ENCODE results near the gene RNF186.

Gene RNF186

DNA sequence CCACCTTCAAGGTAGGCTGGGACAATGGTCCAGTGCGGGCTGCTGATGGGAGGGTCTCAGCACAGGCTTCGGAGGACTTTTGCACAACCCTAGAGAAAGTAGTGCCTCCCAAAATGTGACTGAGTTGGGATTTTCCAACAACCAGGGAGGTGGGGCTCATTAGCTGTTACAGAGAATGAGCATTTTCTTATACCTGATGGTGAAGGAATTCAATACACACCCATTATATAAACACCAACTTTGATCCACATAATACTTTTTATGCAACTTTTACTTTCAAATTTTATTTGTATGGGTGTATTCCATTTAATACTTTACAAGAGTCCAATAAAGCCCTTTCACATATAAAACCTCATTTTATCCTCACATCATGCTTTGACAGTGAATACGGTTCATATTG lies 31.3 kb upstream of the RNF186 start:
- H3K9me3 ChIP-seq (ENCODE audit: low read length), result no peaks in the 10 kb centered on the region
- peaks cover 8% of the 10 kb centered on the region for H3K4me1 ChIP-seq (ENCODE audit: insufficient read depth, low read length)
- no peak overlapping the region for H3K4me3 ChIP-seq (ENCODE audit: low read length)
- H3K36me3 ChIP-seq (ENCODE audit: insufficient read depth, low read length), result no peaks in the 10 kb centered on the region
- no peak overlapping the region for H2AFZ ChIP-seq (ENCODE audit: low read depth, low read length)
- peaks cover 9% of the 10 kb centered on the region for H3K27me3 ChIP-seq (ENCODE audit: insufficient read depth, low read length)

DNA sequence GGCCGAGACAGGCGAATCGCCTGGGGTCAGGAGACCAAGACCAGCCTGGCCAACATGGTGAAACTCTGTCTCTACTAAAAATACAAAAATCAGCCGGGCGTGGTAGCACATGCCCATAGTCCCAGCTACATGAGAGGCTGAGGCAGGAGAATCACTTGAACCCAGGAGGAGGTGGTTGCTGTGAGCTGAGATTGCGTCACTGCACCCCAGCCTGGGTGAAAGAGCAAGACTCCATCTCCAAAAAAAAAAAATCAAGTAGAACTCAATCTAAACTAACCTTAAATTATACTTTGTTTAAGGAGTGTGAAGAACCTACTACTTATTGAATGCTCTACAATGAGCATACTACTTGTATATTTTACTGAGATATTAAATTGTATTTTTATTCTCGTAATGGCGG lies 30.5 kb upstream of the RNF186 start:
- no peak overlapping the region for H3K4me3 ChIP-seq (ENCODE audit: low read length)
- H2AFZ ChIP-seq (ENCODE audit: low read depth, low read length), result no peak overlapping the region
- H3K9me3 ChIP-seq (ENCODE audit: low read length), result no peaks in the 10 kb centered on the region
- H3K27me3 ChIP-seq (ENCODE audit: insufficient read depth, low read length), result peaks cover 7% of the 10 kb centered on the region
- peaks cover 8% of the 10 kb centered on the region for H3K4me1 ChIP-seq (ENCODE audit: insufficient read depth, low read length)
- H3K36me3 ChIP-seq (ENCODE audit: insufficient read depth, low read length), result no peaks in the 10 kb centered on the region

DNA sequence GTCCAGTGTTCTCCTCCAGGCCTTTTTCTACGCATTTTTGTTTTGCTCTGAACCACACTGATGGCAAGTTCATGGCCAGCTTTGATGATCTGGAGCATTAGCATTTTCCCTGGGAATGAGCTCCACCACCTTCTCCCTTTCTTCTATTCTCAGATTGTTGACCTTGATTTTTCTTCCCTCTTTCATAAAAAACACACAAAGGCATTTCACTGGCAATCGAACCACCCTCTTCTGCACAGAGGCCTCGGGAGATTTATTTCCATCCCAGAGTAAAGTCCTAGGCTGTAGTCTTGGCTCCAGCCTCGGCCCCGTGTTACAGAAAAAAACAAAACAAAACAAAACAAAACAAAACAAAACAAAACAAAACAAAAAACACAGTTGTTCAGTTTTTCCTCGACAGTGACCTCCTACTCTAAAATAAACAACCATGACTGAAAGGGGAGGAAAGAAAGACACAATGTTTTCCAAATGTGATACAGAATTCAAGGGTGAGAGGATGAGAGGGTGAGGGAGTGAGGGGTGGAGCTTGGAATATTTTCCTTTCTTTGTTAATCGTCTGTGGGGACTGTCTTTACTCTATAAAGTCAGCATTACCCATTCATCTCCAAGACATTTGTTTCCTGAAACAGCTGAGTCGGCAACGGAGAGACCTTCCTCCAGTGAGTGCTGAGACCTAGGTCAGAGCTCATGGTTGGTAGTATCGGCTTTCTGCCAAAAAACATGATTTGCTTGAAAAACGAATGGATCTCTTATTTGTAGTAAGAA lies 29.8 kb upstream of the RNF186 start:
- H3K36me3 ChIP-seq (ENCODE audit: insufficient read depth, low read length), result no peaks in the 10 kb centered on the region
- no peak overlapping the region for H3K4me3 ChIP-seq (ENCODE audit: low read length)
- H2AFZ ChIP-seq (ENCODE audit: low read depth, low read length), result no peak overlapping the region
- peaks cover 7% of the 10 kb centered on the region for H3K27me3 ChIP-seq (ENCODE audit: insufficient read depth, low read length)
- peaks cover 8% of the 10 kb centered on the region for H3K4me1 ChIP-seq (ENCODE audit: insufficient read depth, low read length)
- no peaks in the 10 kb centered on the region for H3K9me3 ChIP-seq (ENCODE audit: low read length)

DNA sequence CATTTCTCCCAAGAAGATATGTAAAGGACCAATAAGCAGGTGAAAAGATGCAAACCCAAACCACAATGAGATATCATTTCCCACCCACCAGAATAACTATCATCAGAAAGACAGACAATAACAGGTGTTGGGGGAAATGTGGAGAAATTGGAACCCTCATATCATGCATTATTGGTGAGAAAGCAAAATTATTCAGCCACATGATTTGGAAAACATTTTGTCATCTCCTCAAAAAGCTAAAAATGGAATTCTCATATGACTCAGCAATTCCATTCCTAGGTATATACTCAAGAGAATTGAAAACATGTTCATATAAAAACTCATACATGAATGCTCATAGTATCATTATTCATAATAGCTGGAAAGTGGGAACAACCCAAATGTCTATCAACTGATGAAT lies 25.1 kb upstream of the RNF186 start:
- no peaks in the 10 kb centered on the region for H3K36me3 ChIP-seq (ENCODE audit: insufficient read depth, low read length)
- H3K27me3 ChIP-seq (ENCODE audit: insufficient read depth, low read length), result no peaks in the 10 kb centered on the region
- peaks cover 8% of the 10 kb centered on the region for H3K4me1 ChIP-seq (ENCODE audit: insufficient read depth, low read length)

DNA sequence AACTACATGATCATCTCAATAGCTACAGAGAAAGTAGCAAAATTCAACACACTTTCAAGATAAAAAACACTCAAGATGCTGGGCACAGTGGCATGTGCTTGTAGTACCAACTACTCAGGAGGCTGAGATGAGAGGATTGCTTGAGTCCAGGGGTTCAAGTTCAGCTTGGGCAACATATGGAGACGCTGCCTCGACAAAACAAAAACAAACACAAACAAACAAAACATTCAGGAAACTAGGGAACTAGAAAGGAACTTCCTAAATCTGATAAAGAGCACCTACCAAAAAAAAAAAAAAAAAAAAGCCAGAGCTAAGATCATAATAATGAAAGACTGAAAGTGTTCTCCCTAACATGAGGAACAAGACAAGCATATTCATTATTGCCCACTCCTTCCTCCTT lies 22.8 kb upstream of the RNF186 start:
- no peaks in the 10 kb centered on the region for H3K27me3 ChIP-seq (ENCODE audit: insufficient read depth, low read length)
- H3K4me3 ChIP-seq (ENCODE audit: low read length), result no peak overlapping the region
- H2AFZ ChIP-seq (ENCODE audit: low read depth, low read length), result no peak overlapping the region
- H3K9me3 ChIP-seq (ENCODE audit: low read length), result no peaks in the 10 kb centered on the region
- H3K4me1 ChIP-seq (ENCODE audit: insufficient read depth, low read length), result no peaks in the 10 kb centered on the region
- no peaks in the 10 kb centered on the region for H3K36me3 ChIP-seq (ENCODE audit: insufficient read depth, low read length)

More for the DNA sequence above, 25.1 kb upstream of the RNF186 start:
- Histone ChIP-seq H2AFZ (ENCODE audit: low read depth, low read length) (no peak overlapping the region), H3K9me3 (ENCODE audit: low read length) (no peaks in the 10 kb centered on the region), H3K4me3 (ENCODE audit: low read length) (no peak overlapping the region)

DNA sequence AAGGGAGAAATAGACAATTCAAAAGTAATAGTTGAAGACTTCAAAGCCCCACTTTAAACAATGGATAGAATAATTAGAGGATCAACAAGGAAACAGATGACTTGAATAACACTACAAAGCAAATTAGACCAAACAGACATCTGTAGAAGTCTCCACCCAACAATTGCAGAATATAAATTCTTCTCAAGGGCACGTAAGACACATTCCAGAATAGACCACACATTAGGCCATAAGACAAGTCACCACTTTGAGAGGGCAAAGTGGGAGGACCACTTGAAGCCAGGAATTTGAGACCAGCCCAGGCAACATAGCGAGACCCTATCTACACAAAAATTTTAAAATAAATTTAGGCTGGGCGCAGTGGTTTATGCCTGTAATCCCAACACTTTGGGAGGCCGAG lies 20.5 kb upstream of the RNF186 start:
- Histone ChIP-seq H3K4me1 (ENCODE audit: insufficient read depth, low read length) (no peaks in the 10 kb centered on the region), H3K36me3 (ENCODE audit: insufficient read depth, low read length) (no peaks in the 10 kb centered on the region), H3K27me3 (ENCODE audit: insufficient read depth, low read length) (no peaks in the 10 kb centered on the region), H3K4me3 (ENCODE audit: low read length) (no peak overlapping the region), H3K9me3 (ENCODE audit: low read length) (no peaks in the 10 kb centered on the region), H2AFZ (ENCODE audit: low read depth, low read length) (no peak overlapping the region)

DNA sequence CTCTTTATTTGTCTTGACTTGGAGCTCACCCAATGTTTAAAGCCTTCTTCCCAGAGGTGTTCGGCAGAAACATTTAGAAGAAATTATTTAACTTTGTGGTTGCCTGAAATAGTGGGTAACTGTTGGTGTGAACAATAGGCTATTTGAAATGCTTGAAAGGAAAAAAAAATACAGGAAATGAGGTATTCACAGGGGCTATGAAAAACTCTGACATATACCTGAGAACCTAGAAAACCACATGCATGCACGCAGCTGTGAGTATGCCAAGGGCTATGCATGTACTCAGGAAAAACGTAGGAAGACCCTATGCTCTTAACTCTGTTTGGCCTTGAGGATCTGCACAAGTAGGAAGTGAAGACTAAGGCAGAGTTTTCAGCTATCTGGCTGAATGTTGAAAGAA lies 16.4 kb upstream of the RNF186 start:
- H3K27me3 ChIP-seq (ENCODE audit: insufficient read depth, low read length), result no peaks in the 10 kb centered on the region
- no peak overlapping the region for H3K4me3 ChIP-seq (ENCODE audit: low read length)
- H3K36me3 ChIP-seq (ENCODE audit: insufficient read depth, low read length), result no peaks in the 10 kb centered on the region
- no peaks in the 10 kb centered on the region for H3K9me3 ChIP-seq (ENCODE audit: low read length)
- no peaks in the 10 kb centered on the region for H3K4me1 ChIP-seq (ENCODE audit: insufficient read depth, low read length)
- no peak overlapping the region for H2AFZ ChIP-seq (ENCODE audit: low read depth, low read length)

DNA sequence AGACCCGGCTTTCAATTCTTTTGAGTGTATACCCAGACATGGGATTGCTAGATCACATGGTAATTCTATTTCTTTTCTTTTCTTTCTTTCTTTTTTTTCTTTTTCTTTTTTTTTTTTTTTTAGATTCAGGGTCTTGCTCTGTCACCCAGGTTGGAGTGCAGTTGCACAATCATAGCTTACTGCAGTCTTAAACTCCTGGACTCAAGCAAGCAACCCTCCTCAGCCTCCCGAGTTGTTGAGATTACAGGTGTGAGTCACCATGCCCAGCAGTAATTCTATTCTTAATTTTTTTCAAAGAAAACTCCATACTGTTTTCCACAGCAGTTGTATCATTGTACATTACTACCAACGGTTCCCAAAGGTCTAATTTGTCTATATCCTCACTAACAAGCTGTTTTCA lies 13.5 kb upstream of the RNF186 start:
- H2AFZ ChIP-seq (ENCODE audit: low read depth, low read length), result no peak overlapping the region
- H3K9me3 ChIP-seq (ENCODE audit: low read length), result no peaks in the 10 kb centered on the region
- no peak overlapping the region for H3K4me3 ChIP-seq (ENCODE audit: low read length)
- no peaks in the 10 kb centered on the region for H3K4me1 ChIP-seq (ENCODE audit: insufficient read depth, low read length)
- no peaks in the 10 kb centered on the region for H3K27me3 ChIP-seq (ENCODE audit: insufficient read depth, low read length)
- no peaks in the 10 kb centered on the region for H3K36me3 ChIP-seq (ENCODE audit: insufficient read depth, low read length)

DNA sequence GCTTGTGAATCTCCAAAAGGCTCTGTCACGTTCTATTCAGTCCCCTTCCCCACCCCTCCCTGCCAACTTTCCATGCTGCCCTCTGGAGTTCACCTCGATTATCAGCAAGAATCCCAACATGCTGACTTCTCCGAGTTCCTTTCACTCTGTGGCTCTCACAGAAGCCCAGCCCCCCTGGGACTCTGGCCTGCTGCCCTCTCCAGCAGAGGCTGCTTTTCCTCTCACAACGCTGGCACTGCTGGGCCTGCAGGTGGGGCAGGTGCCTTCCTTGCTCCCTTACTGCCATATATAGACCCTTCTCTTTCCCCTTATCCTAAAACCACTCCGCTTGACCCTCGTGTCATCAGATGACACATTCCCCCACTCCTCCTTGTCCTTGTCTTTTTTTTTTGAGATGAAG lies 10.2 kb upstream of the RNF186 start:
- Histone ChIP-seq H3K4me3 (ENCODE audit: low read length) (no peak overlapping the region), H2AFZ (ENCODE audit: low read depth, low read length) (no peak overlapping the region), H3K36me3 (ENCODE audit: insufficient read depth, low read length) (no peaks in the 10 kb centered on the region), H3K4me1 (ENCODE audit: insufficient read depth, low read length) (no peaks in the 10 kb centered on the region), H3K27me3 (ENCODE audit: insufficient read depth, low read length) (no peaks in the 10 kb centered on the region), H3K9me3 (ENCODE audit: low read length) (no peaks in the 10 kb centered on the region)

DNA sequence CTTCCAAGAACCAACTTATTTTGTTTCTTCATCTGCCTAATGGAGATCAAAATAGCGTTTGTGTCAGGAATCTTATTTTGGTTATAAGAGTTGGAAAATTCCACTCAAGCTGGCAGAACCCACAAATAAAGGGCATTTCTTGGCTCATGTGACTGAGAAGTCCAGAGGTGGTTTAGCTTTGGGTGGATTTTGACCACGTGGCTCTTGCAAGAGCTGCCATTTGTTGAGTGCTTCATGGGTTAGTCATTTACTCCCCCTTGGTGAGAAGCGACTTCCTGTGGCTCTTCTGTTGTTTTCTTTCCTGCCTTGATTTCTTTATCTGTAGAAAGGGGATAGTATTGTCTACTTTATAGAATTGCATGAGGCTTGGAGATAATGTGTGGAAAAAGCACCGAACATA lies 9.5 kb upstream of the RNF186 start:
- Histone ChIP-seq H3K27me3 (ENCODE audit: insufficient read depth, low read length) (peaks cover under 1% of the 10 kb centered on the region), H2AFZ (ENCODE audit: low read depth, low read length) (no peak overlapping the region), H3K4me1 (ENCODE audit: insufficient read depth, low read length) (no peaks in the 10 kb centered on the region), H3K4me3 (ENCODE audit: low read length) (no peak overlapping the region), H3K36me3 (ENCODE audit: insufficient read depth, low read length) (no peaks in the 10 kb centered on the region), H3K9me3 (ENCODE audit: low read length) (no peaks in the 10 kb centered on the region)

DNA sequence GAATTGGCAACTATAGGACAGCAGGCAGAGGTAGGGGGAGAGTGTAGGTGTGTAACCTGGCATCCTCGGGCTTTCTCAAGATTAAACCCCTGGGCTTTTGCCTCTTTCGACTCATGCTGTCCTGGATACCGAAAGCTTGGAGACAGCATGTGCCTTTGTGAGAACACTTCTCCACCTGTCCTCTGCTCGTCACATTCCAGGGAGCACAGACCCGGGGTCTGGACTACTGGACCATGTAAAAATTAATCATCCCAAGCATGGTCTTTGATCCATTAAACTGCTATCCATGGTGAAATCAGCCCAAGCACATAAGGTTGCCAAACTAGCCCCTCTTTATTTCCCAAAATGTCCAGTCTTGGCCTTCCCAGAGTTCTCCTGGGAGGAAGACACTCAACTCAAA lies 9.0 kb upstream of the RNF186 start:
- Histone ChIP-seq H3K4me3 (ENCODE audit: low read length) (no peak overlapping the region), H3K36me3 (ENCODE audit: insufficient read depth, low read length) (no peaks in the 10 kb centered on the region), H2AFZ (ENCODE audit: low read depth, low read length) (no peak overlapping the region), H3K27me3 (ENCODE audit: insufficient read depth, low read length) (peaks cover 2% of the 10 kb centered on the region), H3K9me3 (ENCODE audit: low read length) (no peaks in the 10 kb centered on the region), H3K4me1 (ENCODE audit: insufficient read depth, low read length) (no peaks in the 10 kb centered on the region)

DNA sequence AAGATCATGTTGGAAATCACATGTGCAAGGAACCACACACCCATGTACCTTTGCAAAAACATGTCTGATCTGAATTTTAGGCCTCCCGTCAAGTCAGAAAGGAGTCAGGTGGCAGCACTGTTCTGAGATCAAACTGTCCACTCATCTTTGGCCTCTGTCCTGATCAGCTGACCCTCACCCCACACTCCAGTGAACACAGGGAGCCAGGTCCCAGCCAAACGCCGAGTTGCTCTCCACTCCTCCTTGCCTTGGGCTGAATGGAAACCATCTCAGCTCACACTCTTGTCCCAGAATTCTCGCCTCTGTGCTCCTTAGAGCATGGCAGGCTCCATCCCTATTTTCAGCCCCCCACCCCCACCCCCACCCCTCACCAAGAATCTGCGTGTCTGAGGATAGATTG lies 4.6 kb upstream of the RNF186 start:
- no peaks in the 10 kb centered on the region for H3K9me3 ChIP-seq (ENCODE audit: low read length)
- H3K4me3 ChIP-seq (ENCODE audit: low read length), result no peak overlapping the region
- H3K4me1 ChIP-seq (ENCODE audit: insufficient read depth, low read length), result no peaks in the 10 kb centered on the region
- H2AFZ ChIP-seq (ENCODE audit: low read depth, low read length), result no peak overlapping the region
- H3K27me3 ChIP-seq (ENCODE audit: insufficient read depth, low read length), result peaks cover 17% of the 10 kb centered on the region
- H3K36me3 ChIP-seq (ENCODE audit: insufficient read depth, low read length), result no peaks in the 10 kb centered on the region

DNA sequence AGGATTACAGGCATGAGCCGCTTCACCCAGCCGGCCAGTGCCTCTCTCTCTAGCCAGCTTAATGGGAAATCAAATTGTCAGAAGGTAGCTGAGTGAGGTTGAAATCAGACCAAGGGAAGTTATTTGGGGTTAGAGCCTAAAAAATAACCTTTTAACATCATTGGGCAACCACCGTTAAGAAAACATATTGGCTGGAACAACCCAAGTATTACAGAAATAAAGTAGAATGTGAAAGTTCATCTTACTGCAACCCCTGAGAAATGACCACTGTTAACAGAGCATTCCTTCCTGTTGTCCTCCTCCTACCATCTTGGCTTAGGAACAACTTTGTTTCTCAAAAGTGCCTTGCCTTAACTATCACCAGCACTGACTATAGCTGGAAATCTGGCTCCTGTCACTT lies 3.2 kb upstream of the RNF186 start:
- Histone ChIP-seq H3K36me3 (ENCODE audit: insufficient read depth, low read length) (no peaks in the 10 kb centered on the region), H3K27me3 (ENCODE audit: insufficient read depth, low read length) (peaks cover 24% of the 10 kb centered on the region), H3K4me3 (ENCODE audit: low read length) (no peak overlapping the region)

DNA sequence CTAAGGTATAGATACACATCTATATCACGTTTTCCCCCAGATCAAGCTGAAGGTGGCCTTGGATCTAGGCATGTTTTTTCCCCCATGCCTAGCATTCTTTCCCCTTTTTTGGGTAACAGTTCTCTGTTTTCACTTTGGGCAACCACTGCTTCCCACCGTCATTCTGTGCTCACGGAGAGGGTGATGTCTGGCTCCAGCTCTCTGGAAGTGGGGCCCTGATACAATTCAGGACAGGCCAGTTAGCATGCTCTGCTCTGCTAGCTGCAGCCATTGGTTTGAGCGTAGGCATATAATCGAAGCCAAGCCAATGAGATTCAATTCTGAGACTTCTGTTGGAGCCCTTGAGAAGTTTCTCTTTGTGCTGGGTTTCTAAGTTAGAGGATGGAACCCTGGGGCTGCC lies 2.1 kb upstream of the RNF186 start:
- peaks cover 29% of the 10 kb centered on the region for H3K27me3 ChIP-seq (ENCODE audit: insufficient read depth, low read length)
- H3K9me3 ChIP-seq (ENCODE audit: low read length), result no peaks in the 10 kb centered on the region

More for the DNA sequence above, 3.2 kb upstream of the RNF186 start:
- Histone ChIP-seq H3K9me3 (ENCODE audit: low read length) (no peaks in the 10 kb centered on the region), H2AFZ (ENCODE audit: low read depth, low read length) (no peak overlapping the region), H3K4me1 (ENCODE audit: insufficient read depth, low read length) (no peaks in the 10 kb centered on the region)

More for the DNA sequence above, 2.1 kb upstream of the RNF186 start:
- H2AFZ ChIP-seq (ENCODE audit: low read depth, low read length), result no peak overlapping the region
- no peaks in the 10 kb centered on the region for H3K4me1 ChIP-seq (ENCODE audit: insufficient read depth, low read length)
- no peak overlapping the region for H3K4me3 ChIP-seq (ENCODE audit: low read length)
- H3K36me3 ChIP-seq (ENCODE audit: insufficient read depth, low read length), result no peaks in the 10 kb centered on the region
